NCI-H1105 (cell line): ENCODE results near the gene CHST12.
"Not testable (repeated sequence)": the region's sequence is repeated elsewhere in the genome, so short reads cannot be mapped to it uniquely, and the experiment has no call there.

Experiments
- DNase-seq: peaks from one replicate; lab custom pipeline; 2025; lab: John Stamatoyannopoulos, UW

The CHST12 gene

GRCh38 chr7:2403014-2403717 lies at the start of gene CHST12:
Gene CHST12 (plus strand): TSS chr7:2403611. CDS start chr7:2432640, 29,029 bp downstream.
- peak; percentile 88 for DNase-seq

DNA sequence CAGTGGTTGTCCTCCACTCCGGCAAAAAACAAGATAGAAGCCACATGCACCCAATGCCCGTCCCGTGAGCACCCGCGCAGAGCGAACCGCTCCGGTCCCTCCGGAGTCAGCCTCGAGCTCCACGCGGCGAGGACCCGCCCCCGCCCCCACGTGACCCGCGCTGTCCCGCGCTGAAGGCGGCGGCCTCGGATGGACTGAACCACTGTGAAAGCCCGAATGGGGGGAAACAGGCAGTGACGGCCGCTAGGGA lies 49.5 kb upstream of the CHST12 start:
- DNase-seq, result peak; percentile 70

DNA sequence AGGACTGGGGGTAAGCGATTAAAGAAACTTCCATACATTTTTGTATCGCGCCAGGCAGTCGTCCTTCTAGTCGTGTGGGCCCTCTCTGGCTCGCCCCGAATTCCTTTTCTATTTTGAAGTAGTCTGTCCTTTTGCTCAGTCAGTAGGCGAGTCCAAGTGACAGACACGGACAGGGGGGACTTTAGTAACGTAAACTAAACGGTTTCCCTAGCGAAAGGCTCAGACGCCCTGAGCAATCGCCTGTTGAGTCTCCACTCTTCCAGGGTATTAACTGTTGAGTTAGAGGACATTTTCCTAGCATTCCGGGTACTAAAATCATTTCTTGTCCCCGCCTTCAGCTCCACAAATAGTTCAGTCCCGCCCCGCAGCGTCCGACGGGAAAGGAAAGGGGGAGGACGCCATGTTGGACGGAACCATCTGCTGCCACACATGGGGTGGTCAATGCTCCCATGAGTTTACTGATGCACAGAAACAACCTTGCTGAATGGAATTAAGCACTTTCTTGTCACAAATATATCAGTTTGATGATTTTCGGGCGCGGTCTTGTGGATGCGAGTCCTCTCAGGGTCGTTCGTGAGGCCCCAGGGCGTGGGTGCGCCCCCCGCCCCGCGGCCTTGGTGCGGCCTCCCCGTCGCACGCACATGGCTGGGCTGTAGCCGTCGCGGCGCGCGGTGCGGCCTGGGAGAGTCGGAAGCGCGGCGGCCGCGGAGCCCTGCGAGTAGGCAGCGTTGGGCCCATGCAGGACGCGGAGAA lies 49.0 kb upstream of the CHST12 start, which contains the start of gene EIF3B:
TSS of gene EIF3B (plus strand) at position 642 of the 753 bp plus-strand sequence. CDS start at position 737, 95 bp downstream.
- peak; percentile 91 for DNase-seq

DNA sequence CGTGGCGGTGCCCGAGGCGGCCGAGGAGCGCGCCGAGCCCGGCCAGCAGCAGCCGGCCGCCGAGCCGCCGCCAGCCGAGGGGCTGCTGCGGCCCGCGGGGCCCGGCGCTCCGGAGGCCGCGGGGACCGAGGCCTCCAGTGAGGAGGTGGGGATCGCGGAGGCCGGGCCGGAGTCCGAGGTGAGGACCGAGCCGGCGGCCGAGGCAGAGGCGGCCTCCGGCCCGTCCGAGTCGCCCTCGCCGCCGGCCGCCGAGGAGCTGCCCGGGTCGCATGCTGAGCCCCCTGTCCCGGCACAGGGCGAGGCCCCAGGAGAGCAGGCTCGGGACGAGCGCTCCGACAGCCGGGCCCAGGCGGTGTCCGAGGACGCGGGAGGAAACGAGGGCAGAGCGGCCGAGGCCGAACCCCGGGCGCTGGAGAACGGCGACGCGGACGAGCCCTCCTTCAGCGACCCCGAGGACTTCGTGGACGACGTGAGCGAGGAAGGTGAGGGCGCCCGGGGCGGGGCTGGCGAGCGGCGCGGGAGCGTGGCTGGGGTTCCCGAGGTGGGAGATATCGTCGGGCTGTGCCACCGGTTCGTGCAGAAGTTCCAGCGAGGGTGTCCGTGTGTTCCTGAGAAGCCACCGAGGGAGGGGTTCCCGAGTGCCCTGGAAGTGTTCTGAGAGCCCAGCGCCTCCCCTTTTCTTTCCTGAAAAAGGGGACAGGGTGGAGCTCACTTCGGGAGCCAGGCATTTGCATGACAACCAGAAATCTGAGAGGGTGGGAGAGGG lies 48.3 kb upstream of the CHST12 start:
- no peak for DNase-seq

GRCh38 chr7:2355705-2356008 lies 47.8 kb upstream of the CHST12 start:
- no peak for DNase-seq

DNA sequence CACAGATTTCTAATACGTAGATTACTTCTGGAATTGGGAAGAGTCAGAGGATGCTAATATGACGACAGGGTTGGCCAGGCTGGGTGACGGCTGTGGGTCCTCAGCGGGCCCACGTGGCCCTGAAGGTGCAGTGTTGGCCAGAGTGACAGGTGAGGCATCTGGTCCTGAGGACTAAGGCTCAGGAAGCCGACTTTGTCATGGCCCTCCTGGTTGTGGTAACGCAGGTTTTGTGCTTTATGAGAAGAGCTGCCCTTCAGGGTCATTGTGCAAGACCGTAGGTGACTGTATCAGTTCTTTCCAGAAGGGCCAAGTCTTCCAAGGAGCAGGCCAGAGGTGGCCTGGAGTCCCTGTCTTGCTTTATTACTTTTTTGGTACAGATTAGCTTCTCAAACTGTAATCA lies 46.2 kb upstream of the CHST12 start:
- DNase-seq, result no peak

DNA sequence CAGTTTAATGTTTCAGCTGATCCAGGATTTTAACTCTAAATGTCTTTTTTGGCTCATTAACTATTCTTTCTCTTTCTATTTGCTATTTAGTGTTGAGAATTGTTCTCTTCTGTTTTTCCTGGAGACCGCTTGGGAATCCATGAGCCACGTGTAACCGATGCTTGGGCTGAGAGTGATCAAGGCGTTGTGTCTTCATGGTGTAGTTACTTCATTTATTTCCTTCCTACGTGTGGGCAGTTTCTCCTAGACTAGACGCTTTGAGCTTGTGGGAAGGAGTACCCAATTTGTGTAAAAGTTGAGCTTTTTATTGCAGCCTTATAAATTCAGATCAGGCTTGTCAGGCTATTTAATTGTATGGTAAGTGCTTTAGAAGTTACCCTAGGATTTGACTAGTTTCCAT lies 45.8 kb upstream of the CHST12 start:
- no peak for DNase-seq

- peak; percentile 22 for DNase-seq
Measured at GRCh38 chr7:2358968-2359527, 44.4 kb upstream of the CHST12 start.

GRCh38 chr7:2359610-2360009 lies 43.8 kb upstream of the CHST12 start:
- DNase-seq, result no peak

DNA sequence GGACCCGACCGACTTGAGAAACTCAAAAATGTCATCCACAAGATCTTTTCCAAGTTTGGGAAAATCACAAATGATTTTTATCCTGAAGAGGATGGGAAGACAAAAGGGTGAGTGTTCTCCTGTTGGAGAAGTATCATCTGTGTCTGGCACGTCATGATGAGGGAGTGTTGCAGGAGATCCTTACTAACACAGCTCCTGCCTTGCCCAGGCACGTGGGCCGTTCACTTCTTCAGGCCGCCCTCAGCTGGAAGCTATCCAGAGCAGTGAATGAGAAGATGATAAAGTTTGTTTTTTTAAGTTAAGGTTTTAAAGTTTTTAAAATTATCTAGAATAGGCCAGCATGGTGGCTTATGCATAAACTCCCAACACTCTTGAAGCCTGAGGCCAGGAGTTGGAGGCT lies 42.6 kb upstream of the CHST12 start:
- no peak for DNase-seq

DNA sequence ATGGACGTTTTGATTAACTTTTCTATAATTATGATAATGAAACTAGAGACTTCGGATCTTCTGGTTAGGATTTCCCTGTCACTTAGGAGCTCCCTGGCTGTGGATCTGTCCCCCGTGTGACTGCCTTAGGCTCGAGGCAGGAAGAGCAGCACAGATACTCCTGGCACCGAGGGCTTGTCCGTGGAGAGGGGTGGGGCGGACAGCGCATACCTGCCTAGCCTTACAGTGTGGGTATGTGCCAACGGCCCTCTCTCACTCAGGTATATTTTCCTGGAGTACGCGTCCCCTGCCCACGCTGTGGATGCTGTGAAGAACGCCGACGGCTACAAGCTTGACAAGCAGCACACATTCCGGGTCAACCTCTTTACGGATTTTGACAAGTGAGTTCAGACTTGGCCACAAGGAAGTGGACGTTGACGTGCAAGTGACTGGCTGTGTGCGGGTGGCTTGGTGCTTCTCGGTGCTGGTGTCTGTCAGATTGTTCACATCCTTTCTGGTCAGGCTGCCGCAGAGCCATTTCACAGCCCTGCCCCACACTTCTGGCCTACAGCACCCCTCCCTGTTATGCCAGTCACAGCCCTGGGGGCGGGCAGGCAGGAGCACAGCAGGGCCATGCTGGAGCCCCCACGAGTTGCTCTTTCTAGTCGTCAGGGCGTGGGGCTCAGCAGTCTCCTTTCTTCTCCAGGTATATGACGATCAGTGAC lies 40.9 kb upstream of the CHST12 start:
- no peak for DNase-seq

GRCh38 chr7:2369139-2369538 lies 34.3 kb upstream of the CHST12 start:
- no peak for DNase-seq

DNA sequence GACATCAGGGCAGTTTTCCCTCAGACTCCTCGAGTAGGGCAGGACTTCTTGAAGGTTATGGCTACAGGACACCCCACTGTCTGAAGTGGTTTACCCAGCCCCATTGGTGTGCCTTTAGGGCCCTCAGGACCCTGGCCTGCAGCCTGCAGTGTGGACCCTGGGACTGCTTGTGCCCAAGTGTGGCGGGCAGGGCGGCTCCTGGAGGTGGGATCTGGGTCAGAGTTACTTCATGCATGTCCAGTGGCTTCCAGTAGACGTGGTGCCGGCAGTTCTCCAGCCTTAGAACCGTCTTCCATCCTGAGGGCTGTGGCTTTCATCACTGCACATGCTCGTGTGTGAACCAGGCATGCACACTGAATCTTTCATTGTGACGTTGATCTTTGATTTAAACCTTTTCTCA lies 32.1 kb upstream of the CHST12 start:
- DNase-seq, result no peak

DNA sequence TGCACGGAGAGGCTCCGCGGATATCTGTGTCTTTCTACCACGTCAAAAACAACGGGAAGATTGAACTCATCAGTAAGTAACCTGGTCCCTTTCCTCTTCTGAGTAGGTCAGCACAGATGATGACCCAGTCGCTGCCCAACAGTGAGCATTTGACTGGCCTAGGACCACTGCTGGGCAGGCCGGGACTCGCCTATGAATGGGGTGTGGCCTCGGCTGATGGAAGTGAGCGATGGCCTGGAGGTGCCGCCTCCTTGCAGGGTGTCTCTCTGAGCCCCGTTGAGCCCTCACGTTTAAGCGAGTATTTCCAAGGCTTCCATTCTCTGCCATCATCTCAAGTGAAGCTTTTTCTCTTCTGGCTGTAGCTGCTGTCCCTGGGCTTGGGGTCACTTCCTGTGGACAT lies 30.7 kb upstream of the CHST12 start:
- DNase-seq, result no peak

DNA sequence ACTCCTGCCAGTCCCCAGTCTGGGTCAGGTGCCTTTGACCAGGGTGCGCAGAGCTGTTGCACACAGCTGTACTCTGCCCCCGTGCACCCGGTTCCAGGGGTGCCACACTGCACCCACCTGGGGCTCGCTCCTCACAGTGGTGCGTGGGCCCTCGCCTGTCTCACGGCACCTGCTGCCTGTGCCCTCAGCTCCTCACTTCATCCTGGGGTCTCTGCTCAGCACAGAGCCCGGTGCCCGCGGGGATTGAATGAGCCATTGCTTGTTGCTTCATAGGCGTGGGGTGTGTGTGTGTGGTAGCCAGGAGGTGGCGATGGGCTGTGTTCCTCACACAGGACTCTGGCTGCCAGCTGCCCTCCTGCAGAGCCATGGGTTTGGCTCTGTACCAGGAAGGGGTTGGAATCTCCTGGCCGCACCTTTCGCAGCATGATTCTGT lies 30.3 kb upstream of the CHST12 start:
- no peak for DNase-seq

GRCh38 chr7:2373646-2374045 lies 29.8 kb upstream of the CHST12 start:
- DNase-seq, result no peak

GRCh38 chr7:2374401-2374800 lies 29.0 kb upstream of the CHST12 start:
- DNase-seq, result no peak

DNA sequence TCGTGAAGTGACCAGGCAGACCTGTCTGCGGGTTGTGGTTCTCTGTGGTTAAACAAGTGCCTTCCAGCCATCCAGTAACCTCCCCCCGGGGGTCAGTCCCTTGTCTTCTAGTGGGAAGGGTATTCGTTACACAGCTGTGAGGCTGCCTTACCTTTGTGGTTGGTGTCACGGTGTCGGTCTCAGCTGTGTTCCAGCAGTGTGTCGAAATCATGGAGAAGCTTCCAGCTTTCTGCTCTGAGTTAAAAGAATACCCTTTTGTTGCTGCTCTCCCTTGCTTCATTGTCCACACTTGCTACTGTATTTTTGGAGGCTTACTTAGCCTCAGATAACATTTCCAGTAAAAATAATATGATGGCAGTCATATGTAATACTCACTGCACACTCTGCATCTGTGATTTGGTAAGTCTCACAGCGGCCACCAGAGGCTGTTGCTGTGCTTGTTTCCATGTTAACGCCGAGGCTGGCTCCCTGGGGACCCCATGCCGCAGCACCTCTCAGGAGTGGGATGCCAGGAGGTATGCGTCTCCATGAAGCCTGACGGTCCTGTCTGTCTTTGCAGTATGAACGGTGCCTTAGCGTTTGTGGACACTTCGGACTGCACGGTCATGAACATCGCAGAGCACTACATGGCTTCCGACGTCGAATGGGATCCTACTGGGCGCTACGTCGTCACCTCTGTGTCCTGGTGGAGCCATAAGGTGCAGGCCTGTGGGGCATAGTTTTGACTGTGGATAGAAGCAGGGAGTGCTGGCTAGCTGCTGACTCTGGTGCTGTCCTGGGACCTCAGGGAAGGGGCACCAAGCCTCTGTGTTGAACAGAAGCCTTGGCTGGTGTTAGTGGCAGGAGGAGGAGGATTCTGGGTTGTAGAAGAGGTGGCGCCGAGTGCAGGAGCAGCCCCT lies 28.3 kb upstream of the CHST12 start:
- DNase-seq, result no peak

- DNase-seq, result no peak
Measured at GRCh38 chr7:2376351-2377154, 26.9 kb upstream of the CHST12 start.

- not testable (repeated sequence) for DNase-seq
Measured at GRCh38 chr7:2377492-2377891, 25.9 kb upstream of the CHST12 start.
